Osteocyte (in vitro differentiated cells): ENCODE data around the gene ERMARD. TPM values are rescaled to one million over a fixed set of nuclear protein-coding genes. Genes with fewer than 3 reads are reported as not detected.
A peak's percentile ranks its signal among the peaks of the same experiment; 100 is the strongest.

Source experiments
- DNase-seq: peaks from one replicate; pipeline ENCODE4 v3.0.0; 2021; ENCODE audit warnings: mixed read lengths; ENCODE audit not compliant: unreplicated experiment; ENCODE audit errors: extremely low spot score
- H3K27ac Mint-ChIP-seq: one replicate; pipeline ENCODE4 v1.8.0; 2021; ENCODE audit warnings: mild to moderate bottlenecking, mixed read lengths; ENCODE audit not compliant: unreplicated experiment
- H3K27me3 Mint-ChIP-seq: one replicate; pipeline ENCODE4 v1.8.0; 2021; ENCODE audit warnings: mixed read lengths; ENCODE audit not compliant: unreplicated experiment
- H3K36me3 Mint-ChIP-seq: one replicate; pipeline ENCODE4 v1.8.0; 2021; ENCODE audit warnings: mixed read lengths; ENCODE audit not compliant: unreplicated experiment
- H3K4me1 Mint-ChIP-seq: one replicate; pipeline ENCODE4 v1.8.0; 2021; ENCODE audit warnings: mixed read lengths; ENCODE audit not compliant: unreplicated experiment
- H3K4me3 Mint-ChIP-seq: one replicate; pipeline ENCODE4 v1.8.0; 2021; ENCODE audit warnings: mild to moderate bottlenecking, moderate library complexity, mixed read lengths; ENCODE audit not compliant: unreplicated experiment
- H3K9me3 Mint-ChIP-seq: one replicate; pipeline ENCODE4 v1.8.0; 2021; ENCODE audit warnings: mixed read lengths; ENCODE audit not compliant: unreplicated experiment
- CTCF ChIP-seq: fragments of 200-600 bp; sonication (generic); IDR thresholded peaks from 2 replicates; pipeline ENCODE4 v1.5.0; 2021; ENCODE audit warnings: antibody characterized with exemption, mild to moderate bottlenecking, moderate library complexity
- total RNA-seq: library from RNA; stranded (reverse); gene quantifications from 2 replicates; pipeline ENCODE4 v1.2.1, GENCODE V29; 2021

The ERMARD gene
- total RNA-seq, 1 donor from 2014 or later: 34.6 TPM

- no peak overlapping the region for H3K27ac Mint-ChIP-seq
- H3K36me3 Mint-ChIP-seq: no peaks in the 10 kb centered on the region
- TF ChIP-seq CTCF: no peak
- H3K4me3 Mint-ChIP-seq: no peak overlapping the region
- H3K27me3 Mint-ChIP-seq: peaks cover 36% of the 10 kb centered on the region
- H3K4me1 Mint-ChIP-seq: no peaks in the 10 kb centered on the region
- peak; percentile 11 for DNase-seq
- no peaks in the 10 kb centered on the region for H3K9me3 Mint-ChIP-seq
Measured at GRCh38 chr6:169807229-169807628, 55.8 kb downstream of the ERMARD start.

- DNase-seq: peak; percentile 66
- H3K9me3 Mint-ChIP-seq: no peaks in the 10 kb centered on the region
- no peak for TF ChIP-seq CTCF
- peaks cover 36% of the 10 kb centered on the region for H3K27me3 Mint-ChIP-seq
- H3K4me1 Mint-ChIP-seq: no peaks in the 10 kb centered on the region
- no peaks in the 10 kb centered on the region for H3K36me3 Mint-ChIP-seq
- no peak overlapping the region for H3K4me3 Mint-ChIP-seq
- no peak overlapping the region for H3K27ac Mint-ChIP-seq
Measured at GRCh38 chr6:169807699-169808607, 56.5 kb downstream of the ERMARD start.

- no peaks in the 10 kb centered on the region for H3K9me3 Mint-ChIP-seq
- H3K27ac Mint-ChIP-seq: no peak overlapping the region
- no peaks in the 10 kb centered on the region for H3K36me3 Mint-ChIP-seq
- H3K4me1 Mint-ChIP-seq: no peaks in the 10 kb centered on the region
- TF ChIP-seq CTCF: no peak
- peak; percentile 21 for DNase-seq
- H3K4me3 Mint-ChIP-seq: no peak overlapping the region
- peaks cover 32% of the 10 kb centered on the region for H3K27me3 Mint-ChIP-seq
Measured at GRCh38 chr6:169808608-169808967, 57.2 kb downstream of the ERMARD start.

GRCh38 chr6:169809386-169809785 lies 58.0 kb downstream of the ERMARD start:
- peak; percentile 25 for DNase-seq
- no peak for TF ChIP-seq CTCF
- Mint-ChIP-seq H3K27ac (no peak overlapping the region), H3K4me3 (no peak overlapping the region), H3K36me3 (no peaks in the 10 kb centered on the region), H3K27me3 (peaks cover 24% of the 10 kb centered on the region), H3K4me1 (no peaks in the 10 kb centered on the region), H3K9me3 (no peaks in the 10 kb centered on the region)

- DNase-seq: peak; percentile 76
- TF ChIP-seq CTCF: no peak
- Mint-ChIP-seq H3K36me3 (no peaks in the 10 kb centered on the region), H3K27ac (no peak overlapping the region), H3K4me1 (no peaks in the 10 kb centered on the region), H3K9me3 (peaks cover 5% of the 10 kb centered on the region), H3K4me3 (no peak overlapping the region), H3K27me3 (peaks cover 15% of the 10 kb centered on the region)
Measured at GRCh38 chr6:169810066-169810989, 58.9 kb downstream of the ERMARD start.
